GM13976 (cell line): ENCODE data around the gene HMGA1.
"Not testable (repeated sequence)": the region's sequence is repeated elsewhere in the genome, so short reads cannot be mapped to it uniquely, and the experiment has no call there.

Source experiments
- DNase-seq: peaks from one replicate; pipeline ENCODE4 v3.0.0; 2012; ENCODE audit warnings: low spot score
- in situ Hi-C: fragments of 300-500 bp; cut with MboI; formaldehyde crosslinking; loops from one replicate; pipeline ENCODE4 v1.12.0; 2022; ENCODE audit warnings: low sequenced_read_pairs, mixed read lengths, inconsistent platforms; ENCODE audit not compliant: unreplicated experiment
- TF ChIP-seq, protein P1 (sequence below): IDR thresholded peaks from 2 replicates; pipeline ENCODE4 v1.5.1; 2012; ENCODE audit warnings: borderline replicate concordance, mild to moderate bottlenecking; ENCODE audit not compliant: insufficient read depth; ENCODE audit errors: extremely low read depth, missing control alignments, control extremely low read depth

The HMGA1 gene

DNA sequence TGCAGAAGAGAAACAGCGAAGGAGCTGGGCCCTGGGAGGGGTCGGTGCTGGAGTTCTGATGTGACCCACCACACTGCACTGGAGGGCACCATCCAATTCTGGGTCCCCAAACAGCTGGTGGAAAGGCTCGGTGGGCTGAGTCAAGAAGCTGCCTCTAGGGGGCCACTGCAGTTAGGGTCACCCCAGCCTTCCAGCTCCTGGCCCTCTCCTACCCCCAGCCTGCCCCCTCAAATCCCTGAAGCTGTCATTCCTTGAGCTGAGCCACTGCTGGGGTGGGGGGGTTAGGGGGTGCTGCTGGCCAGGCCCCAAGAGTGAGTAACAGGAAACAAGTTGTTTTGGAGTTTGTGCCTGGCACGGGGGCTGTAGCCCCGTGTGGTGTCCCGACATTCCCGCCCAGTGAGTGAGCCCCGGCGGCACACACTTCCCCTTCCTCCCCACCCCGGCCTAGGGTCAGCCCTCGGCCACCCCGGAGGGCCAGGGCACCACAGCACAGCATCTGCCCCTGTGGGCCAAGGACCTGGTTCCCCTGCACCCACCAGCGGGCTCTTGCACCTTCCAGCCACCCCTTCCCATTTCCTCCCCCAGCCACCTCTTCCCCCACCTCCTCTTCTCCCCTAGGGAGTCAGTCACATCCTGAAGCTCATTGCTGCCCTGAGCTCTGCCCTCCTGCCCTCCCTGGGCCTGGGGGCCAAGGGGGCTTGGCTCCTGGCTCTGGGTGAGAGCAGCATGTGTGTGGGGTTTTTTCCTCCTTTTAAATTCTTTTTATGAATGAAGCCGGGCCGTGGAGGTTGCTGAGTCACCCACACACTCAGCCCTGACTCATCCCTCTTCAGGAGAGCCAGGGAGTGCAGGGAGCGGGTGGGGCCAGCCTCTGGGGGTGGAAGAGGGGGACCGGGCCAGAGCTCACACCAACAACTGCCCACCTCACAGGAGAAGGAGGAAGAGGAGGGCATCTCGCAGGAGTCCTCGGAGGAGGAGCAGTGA lies 7.5 kb downstream of the HMGA1 start:
- peak; percentile 36 for DNase-seq
- in situ Hi-C loops = loop anchor here (10.0 kb wide), 2 partner anchors 49 to 171 kb away; no protein-coding TSS in a partner anchor

DNA sequence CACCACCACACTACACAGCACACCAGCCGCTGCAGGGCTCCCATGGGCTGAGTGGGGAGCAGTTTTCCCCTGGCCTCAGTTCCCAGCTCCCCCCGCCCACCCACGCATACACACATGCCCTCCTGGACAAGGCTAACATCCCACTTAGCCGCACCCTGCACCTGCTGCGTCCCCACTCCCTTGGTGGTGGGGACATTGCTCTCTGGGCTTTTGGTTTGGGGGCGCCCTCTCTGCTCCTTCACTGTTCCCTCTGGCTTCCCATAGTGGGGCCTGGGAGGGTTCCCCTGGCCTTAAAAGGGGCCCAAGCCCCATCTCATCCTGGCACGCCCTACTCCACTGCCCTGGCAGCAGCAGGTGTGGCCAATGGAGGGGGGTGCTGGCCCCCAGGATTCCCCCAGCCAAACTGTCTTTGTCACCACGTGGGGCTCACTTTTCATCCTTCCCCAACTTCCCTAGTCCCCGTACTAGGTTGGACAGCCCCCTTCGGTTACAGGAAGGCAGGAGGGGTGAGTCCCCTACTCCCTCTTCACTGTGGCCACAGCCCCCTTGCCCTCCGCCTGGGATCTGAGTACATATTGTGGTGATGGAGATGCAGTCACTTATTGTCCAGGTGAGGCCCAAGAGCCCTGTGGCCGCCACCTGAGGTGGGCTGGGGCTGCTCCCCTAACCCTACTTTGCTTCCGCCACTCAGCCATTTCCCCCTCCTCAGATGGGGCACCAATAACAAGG lies 8.5 kb downstream of the HMGA1 start:
- in situ Hi-C loops = loop anchor here (10.0 kb wide), 2 partner anchors 50 to 170 kb away; no protein-coding TSS in a partner anchor
- not testable (repeated sequence) for DNase-seq

More for the DNA sequence above, 7.5 kb downstream of the HMGA1 start:
- TF ChIP-seq, protein P1, sequence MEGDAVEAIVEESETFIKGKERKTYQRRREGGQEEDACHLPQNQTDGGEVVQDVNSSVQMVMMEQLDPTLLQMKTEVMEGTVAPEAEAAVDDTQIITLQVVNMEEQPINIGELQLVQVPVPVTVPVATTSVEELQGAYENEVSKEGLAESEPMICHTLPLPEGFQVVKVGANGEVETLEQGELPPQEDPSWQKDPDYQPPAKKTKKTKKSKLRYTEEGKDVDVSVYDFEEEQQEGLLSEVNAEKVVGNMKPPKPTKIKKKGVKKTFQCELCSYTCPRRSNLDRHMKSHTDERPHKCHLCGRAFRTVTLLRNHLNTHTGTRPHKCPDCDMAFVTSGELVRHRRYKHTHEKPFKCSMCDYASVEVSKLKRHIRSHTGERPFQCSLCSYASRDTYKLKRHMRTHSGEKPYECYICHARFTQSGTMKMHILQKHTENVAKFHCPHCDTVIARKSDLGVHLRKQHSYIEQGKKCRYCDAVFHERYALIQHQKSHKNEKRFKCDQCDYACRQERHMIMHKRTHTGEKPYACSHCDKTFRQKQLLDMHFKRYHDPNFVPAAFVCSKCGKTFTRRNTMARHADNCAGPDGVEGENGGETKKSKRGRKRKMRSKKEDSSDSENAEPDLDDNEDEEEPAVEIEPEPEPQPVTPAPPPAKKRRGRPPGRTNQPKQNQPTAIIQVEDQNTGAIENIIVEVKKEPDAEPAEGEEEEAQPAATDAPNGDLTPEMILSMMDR = peak; percentile 14

DNA sequence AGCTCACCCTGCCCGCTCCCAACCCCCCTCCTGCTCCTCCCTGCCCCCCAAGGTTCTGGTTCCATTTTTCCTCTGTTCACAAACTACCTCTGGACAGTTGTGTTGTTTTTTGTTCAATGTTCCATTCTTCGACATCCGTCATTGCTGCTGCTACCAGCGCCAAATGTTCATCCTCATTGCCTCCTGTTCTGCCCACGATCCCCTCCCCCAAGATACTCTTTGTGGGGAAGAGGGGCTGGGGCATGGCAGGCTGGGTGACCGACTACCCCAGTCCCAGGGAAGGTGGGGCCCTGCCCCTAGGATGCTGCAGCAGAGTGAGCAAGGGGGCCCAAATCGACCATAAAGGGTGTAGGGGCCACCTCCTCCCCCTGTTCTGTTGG lies 9.1 kb downstream of the HMGA1 start:
- not testable (repeated sequence) for DNase-seq
- in situ Hi-C loops = loop anchor here (10.0 kb wide), 2 partner anchors 51 to 169 kb away; no protein-coding TSS in a partner anchor

DNA sequence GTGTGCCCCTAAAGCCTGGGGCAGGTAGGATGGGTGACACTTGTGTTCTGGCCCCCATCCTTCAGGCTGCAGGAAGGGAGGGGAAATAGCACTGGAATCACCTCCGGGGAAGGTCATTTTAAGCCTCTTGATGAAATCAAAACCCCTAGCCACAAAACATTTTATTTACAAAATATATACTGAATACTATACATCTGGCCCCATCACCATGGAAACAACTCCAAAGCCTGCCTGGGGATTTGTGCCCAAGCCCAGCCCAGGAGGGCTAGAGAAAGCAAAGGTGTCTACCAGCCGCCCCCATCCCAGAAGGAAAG lies 9.5 kb downstream of the HMGA1 start:
- in situ Hi-C loops = loop anchor here (10.0 kb wide), 2 partner anchors 51 to 169 kb away; no protein-coding TSS in a partner anchor

DNA sequence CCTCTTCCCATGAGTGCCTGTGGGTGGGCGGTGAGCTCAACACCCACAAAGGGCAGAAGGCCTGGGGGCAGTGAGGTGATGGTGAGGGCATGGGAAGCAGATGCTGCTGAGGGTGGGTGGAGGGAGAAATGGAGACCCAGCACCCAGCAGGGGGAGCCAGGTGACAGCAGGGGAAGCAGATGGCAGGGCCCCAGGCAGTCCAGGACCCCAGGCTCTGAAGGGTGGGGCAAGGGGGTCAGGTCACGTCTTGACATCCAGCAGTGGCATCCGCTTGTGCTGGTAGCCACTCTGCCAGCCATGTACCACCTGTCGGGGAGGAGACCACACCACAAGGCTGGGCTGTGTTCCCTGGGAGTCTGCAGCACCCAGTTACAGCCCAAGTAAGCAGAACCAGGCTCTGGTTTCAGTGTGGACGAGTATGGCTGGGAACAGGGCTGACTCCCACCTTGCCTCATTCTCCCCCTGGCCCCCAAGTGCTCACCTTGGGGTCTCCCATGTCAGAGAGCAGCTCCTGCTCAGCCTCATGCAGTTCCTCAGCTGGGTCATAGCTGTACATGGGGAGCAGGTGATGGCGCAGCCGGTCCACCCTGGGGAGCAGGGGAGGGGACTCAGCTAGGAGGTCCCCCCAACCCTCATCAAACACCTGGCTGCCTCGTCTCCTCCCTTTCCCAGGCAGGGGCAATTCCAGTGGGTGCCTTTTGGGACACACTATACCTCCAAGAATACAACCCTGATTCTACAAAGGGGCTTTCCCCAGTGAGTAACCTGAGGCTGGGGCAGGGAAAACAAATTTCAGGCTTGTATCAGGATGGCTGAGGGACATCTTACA lies 10.1 kb downstream of the HMGA1 start:
- in situ Hi-C loops = loop anchor here (10.0 kb wide), 2 partner anchors 52 to 168 kb away; no protein-coding TSS in a partner anchor

More for the DNA sequence above, 9.5 kb downstream of the HMGA1 start:
- TF ChIP-seq, protein P1 = no peak
- no peak for DNase-seq

DNA sequence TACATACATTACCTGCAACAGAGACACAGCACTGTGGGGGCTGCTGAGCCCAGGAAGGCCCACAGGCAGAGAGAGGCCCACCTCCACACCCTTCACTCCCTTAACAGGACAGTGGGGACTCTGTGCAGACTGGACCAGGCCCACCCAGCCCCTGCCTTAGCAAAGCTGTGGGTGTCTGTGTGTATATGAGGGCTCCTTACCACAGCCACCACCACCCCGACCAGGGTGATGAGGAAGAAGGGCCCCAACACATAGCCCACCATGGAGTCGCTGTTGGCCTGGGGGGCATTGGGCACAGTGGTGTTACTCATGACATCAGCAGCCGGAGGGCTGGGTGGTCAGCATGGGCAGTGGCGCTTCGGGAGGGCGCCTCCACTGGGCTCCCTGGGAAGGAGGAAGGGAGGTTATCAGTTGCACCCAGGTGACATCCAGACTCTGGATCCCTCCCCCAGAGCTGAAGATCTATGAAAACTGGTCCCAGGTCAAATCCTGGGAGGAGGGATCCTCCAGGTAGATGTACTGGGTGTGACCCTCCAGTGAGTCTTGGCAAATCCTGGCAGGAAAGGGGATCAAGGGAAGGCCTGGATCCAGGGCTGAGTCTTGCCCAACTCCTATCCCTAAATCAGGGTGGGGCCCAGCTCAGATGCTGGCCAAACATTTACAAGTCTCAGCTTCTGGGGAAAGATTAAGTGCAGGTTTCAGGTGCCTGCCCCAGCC lies 11.0 kb downstream of the HMGA1 start:
- DNase-seq = no peak
- TF ChIP-seq, protein P1 = no peak
- in situ Hi-C loops = loop anchor here (10.0 kb wide), 2 partner anchors 53 to 167 kb away; no protein-coding TSS in a partner anchor

More for the DNA sequence above, 10.1 kb downstream of the HMGA1 start:
- DNase-seq = peak; percentile 73
- TF ChIP-seq, protein P1 = peak; percentile 81

DNA sequence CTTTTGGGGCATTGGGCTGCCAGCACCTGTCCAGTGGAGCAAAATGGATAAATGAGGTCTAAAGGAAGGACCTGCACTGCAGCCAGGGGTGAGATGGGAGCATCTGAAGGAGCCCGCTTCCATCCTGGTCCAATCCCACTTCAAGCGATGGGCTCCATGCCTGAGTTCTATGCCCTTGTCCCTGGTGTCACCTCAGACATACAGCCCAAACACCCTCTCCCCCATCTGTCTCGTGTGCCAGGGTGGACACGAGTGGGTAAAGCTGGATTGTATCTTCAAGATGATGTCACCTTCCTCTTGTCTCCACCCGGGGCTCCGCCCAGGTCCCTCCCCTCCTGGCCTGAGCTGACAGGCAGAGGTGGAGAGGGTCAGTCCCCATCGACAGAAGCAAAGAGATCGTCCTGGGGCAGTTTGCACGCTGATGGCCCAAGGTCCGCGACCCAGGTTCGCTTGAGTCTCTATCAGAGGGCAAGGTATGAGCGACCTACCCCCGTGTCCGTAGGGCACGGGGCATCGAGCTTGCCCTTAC lies 11.6 kb downstream of the HMGA1 start:
- DNase-seq = peak; percentile 71
- in situ Hi-C loops = loop anchor here (10.0 kb wide), 2 partner anchors 53 to 167 kb away; no protein-coding TSS in a partner anchor

More for the DNA sequence above, 11.6 kb downstream of the HMGA1 start:
- TF ChIP-seq, protein P1 = no peak
